Measurements from ENCODE around the gene FBRSL1. TPM values are rescaled to one million over a fixed set of nuclear protein-coding genes. Genes with fewer than 3 reads are reported as not detected.

The FBRSL1 gene
- total and polyA plus RNA-seq, 2 donors (not counting 3 experiments of a cell fraction or from before 2014, with no cell fraction given) = 19.3 to 79.8 TPM

- BruUV-seq (replicated peaks) = no TSS peak
- TF ChIP-seq POLR2A (IDR thresholded peaks at IDR 0.05; ENCODE audit: low read depth, low read length) (no peak), JUN (IDR thresholded peaks at IDR 0.05; ENCODE audit: borderline replicate concordance, insufficient read depth, insufficient read length, low read depth) (no peak), EZH2 (IDR thresholded peaks at IDR 0.05; ENCODE audit: borderline replicate concordance, low read depth, low read length, severe bottlenecking) (no peak), MYC (IDR thresholded peaks at IDR 0.05; ENCODE audit: low read depth, low read length) (no peak), FOS (IDR thresholded peaks at IDR 0.05; ENCODE audit: borderline replicate concordance, insufficient read depth, low read length) (no peak), POLR2AphosphoS5 (IDR thresholded peaks at IDR 0.05; ENCODE audit: insufficient read depth, low read depth, low read length) (no peak), CTCF (IDR thresholded peaks at IDR 0.05; ENCODE audit: extremely low read depth in 1 of 2, insufficient read depth in 1 of 2, low read depth in 1 of 2, low read length in 2 of 2) (no peak), GATA2 (IDR thresholded peaks at IDR 0.05; ENCODE audit: insufficient read depth, insufficient read length, low read depth, low read length) (no peak)
- TF ChIP-seq, protein P1, sequence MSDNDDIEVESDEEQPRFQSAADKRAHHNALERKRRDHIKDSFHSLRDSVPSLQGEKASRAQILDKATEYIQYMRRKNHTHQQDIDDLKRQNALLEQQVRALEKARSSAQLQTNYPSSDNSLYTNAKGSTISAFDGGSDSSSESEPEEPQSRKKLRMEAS (IDR thresholded peaks at IDR 0.05; ENCODE audit: insufficient read depth, insufficient read length) = no peak
- H3K36me3 ChIP-seq (ENCODE audit: control insufficient read depth in 2 of 2, extremely low read depth in 1 of 2, insufficient read depth in 2 of 2, low read length in 2 of 2) = no peaks in the 10 kb centered on the region
- H3K4me3 ChIP-seq (replicated peaks in 1 of 3; ENCODE audit: insufficient read depth in 1 of 3, low read depth in 1 of 3, low read length in 3 of 3) = no peak overlapping the region
- no peak overlapping the region for H3K4me2 ChIP-seq (ENCODE audit: insufficient read depth, low read length)
- ChIA-PET CTCF (no interaction called here), POLR2A (no interaction called here)
- H3K9me3 ChIP-seq (replicated peaks; ENCODE audit: control insufficient read depth, insufficient read depth, low read length) = no peaks in the 10 kb centered on the region
- H3K9ac ChIP-seq (replicated peaks; ENCODE audit: extremely low read depth, insufficient read depth, low read length) = no peak overlapping the region
- no peaks in the 10 kb centered on the region for H3K79me2 ChIP-seq (ENCODE audit: control insufficient read depth, insufficient read depth, low read length)
- H3K27me3 ChIP-seq (ENCODE audit: control insufficient read depth in 2 of 2, insufficient read depth in 2 of 2, low read length in 2 of 2) = no peaks in the 10 kb centered on the region
- intact Hi-C loops (cut with micrococcal nuclease) = no loop called here
- H3K9me1 ChIP-seq (replicated peaks; ENCODE audit: control insufficient read depth, extremely low read depth, insufficient read depth, low read length) = no peaks in the 10 kb centered on the region
- dilution Hi-C loops (cut with MboI; ENCODE audit: extremely low pct_ligation_motif_present, low sequenced_read_pairs) = no loop called here
- H3K27ac ChIP-seq (ENCODE audit: insufficient read depth, low read depth, low read length) = no peak overlapping the region
- FAIRE-seq = no peak
- H4K20me1 ChIP-seq (replicated peaks; ENCODE audit: control insufficient read depth, extremely low read depth, insufficient read depth, low read length) = no peaks in the 10 kb centered on the region
- no peaks in the 10 kb centered on the region for H3K4me1 ChIP-seq (ENCODE audit: control insufficient read depth, extremely low read depth, insufficient read depth, low read length)
- no peak overlapping the region for H2AFZ ChIP-seq (ENCODE audit: low read depth, low read length)
- no peak for DNase-seq (ENCODE audit: low read depth, low spot score)
These were observed 18.1 kb upstream of the FBRSL1 start for GRCh38 chr12:132471858-132472255.
